NCI-H2029 treated with DMSO at 0.1 percent for 48 hours (cell line): ENCODE results near the gene ZNF467.
A peak's percentile ranks its signal among the peaks of the same experiment; 100 is the strongest.

Experiments used
- DNase-seq: peaks from one replicate; lab custom pipeline; 2025; lab: John Stamatoyannopoulos, UW

The ZNF467 gene

GRCh38 chr7:149785983-149786382, 12.6 kb upstream of the ZNF467 start:
- DNase-seq = no peak

- DNase-seq = no peak
Observed at GRCh38 chr7:149785402-149785801, 12.0 kb upstream of the ZNF467 start.

- no peak for DNase-seq
Observed at GRCh38 chr7:149784251-149784608, 10.8 kb upstream of the ZNF467 start.

- DNase-seq = no peak
Observed at GRCh38 chr7:149783386-149784250, 10.2 kb upstream of the ZNF467 start.

GRCh38 chr7:149782682-149783345, 9.4 kb upstream of the ZNF467 start:
- DNase-seq = no peak

GRCh38 chr7:149781921-149782320, 8.5 kb upstream of the ZNF467 start:
- DNase-seq = no peak

- DNase-seq = no peak
Observed at GRCh38 chr7:149780636-149781419, 7.4 kb upstream of the ZNF467 start.

- no peak for DNase-seq
Observed at GRCh38 chr7:149780056-149780455, 6.7 kb upstream of the ZNF467 start.

GRCh38 chr7:149779502-149779805, 6.1 kb upstream of the ZNF467 start:
- DNase-seq = no peak

- DNase-seq = no peak
Observed at GRCh38 chr7:149778696-149779501, 5.5 kb upstream of the ZNF467 start.

GRCh38 chr7:149778327-149778637, 4.9 kb upstream of the ZNF467 start:
- no peak for DNase-seq

GRCh38 chr7:149777551-149778326, 4.4 kb upstream of the ZNF467 start:
- DNase-seq = no peak

- DNase-seq = no peak
Observed at GRCh38 chr7:149776848-149777407, 3.5 kb upstream of the ZNF467 start.

GRCh38 chr7:149776289-149776688, 2.9 kb upstream of the ZNF467 start:
- no peak for DNase-seq

- no peak for DNase-seq
Observed at GRCh38 chr7:149775176-149775556, 1.8 kb upstream of the ZNF467 start.

GRCh38 chr7:149774237-149775175, 1.1 kb upstream of the ZNF467 start:
- peak; percentile 19 for DNase-seq

- no peak for DNase-seq
Observed at GRCh38 chr7:149772956-149773434, 393 bp downstream of the ZNF467 start.

- no peak for DNase-seq
Observed at GRCh38 chr7:149772241-149772955, 990 bp downstream of the ZNF467 start.

GRCh38 chr7:149771720-149772240, 1.6 kb downstream of the ZNF467 start:
- DNase-seq = no peak
